ENCODE results near the gene PACSIN3.

Gene PACSIN3

DNA sequence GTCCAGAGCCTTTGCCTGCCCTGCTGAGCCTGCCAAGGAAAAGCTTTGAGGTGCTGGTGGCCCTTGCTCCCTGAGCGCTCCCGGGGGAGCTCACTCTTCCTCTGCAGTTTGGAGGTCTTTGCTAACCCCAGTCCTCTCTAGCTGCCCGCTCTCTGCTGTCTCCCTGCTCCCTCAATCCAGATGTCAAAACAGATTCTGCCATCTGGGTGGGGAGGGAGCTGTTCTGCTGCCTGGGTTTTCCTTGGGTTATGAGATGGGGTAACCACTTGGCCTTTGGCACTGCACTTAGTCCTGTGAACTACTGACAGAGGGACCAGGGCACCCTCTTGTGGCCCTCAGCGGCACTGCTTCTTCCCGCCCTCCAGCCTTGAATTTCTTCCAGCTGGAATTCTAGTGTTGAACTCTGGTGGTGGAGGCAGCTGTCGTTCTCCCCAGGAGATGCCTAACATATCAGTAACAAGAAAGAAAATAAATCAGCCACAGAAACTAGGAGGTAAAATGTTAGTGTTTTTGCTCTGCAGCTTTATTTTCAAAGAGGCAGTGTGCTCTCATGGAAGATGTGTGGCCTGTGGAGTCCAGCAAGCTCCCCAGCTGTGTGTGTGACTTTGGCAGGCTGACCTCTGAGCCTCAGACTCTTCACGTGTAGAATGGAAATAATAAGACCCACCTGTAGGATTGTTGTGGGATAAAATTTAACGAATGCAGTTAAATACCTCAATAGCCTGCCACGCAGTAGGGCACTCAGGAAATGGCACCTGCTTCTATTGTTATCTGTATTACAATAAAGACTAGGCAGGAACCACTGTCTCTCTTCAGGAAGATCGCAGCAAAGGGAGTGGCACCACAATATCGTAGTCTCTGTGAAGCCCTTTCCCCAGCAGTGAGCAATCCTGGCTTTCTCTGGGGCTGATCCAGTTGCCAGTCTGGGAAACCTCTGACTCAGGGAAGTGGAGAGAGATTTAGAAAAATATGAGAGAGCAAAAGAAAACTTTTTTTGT, 33.0 kb downstream of the PACSIN3 start:
- no peak for DNase-seq (ENCODE audit: low read depth, low spot score)

DNA sequence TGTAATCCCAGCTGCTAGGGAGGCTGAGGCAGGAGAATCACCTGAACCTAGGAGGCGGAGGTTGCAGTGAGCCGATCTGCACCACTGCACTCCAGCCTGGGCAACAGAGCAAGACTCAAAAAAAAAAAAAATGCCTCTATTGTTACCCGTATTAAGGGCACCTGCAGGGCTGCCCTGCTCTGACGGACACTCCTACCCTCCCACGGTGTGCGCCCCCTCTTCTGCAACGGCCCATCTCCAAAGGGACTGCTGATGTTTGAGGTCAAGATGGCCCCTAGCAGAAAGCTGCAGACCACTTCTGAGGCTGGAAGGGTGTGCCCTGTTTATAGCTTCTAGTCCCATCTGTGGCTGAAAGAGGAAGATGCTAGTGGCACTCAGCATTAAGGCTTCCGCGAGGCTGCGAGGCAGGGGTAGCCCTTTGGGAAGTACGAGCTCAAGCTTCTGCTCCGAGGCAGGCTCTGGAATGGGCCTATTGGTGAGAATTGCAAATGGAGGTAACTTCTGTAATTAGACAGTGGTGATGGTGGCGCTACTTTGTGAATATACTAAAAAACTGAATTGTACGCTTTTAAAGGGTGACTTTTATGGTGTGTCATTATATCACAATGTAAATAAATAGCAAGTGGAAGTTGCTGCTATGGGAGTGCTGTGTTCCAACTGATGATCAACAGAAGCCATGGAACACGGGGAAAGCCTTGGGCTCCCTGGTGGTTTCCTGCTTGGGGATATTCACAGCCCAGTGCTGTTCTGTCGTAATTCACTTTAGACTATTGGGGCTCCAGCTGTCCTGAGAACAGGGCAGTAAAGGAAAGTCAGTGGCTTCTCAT, 33.9 kb downstream of the PACSIN3 start:
- no peak for DNase-seq (ENCODE audit: low read depth, low spot score)

DNA sequence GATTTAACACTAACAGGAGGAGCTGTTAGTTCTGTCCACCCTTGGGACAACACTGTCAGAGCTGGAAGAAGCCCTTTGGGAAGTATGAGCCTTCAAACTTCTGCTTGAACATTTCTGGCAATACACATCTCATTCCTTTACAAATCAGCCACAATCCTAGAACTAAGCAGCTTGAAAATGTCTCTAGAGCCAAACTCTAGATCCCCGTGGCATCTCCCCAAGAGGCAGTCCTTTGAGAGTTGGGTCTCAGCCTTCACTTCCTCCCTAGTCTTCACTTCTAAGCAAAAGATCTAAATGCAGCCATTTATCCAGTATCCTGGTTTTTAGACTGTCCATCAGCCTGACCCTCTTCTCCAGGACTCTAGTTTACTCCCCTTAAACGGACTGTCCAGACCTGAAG, 36.5 kb downstream of the PACSIN3 start:
- DNase-seq (ENCODE audit: low read depth, low spot score): no peak

DNA sequence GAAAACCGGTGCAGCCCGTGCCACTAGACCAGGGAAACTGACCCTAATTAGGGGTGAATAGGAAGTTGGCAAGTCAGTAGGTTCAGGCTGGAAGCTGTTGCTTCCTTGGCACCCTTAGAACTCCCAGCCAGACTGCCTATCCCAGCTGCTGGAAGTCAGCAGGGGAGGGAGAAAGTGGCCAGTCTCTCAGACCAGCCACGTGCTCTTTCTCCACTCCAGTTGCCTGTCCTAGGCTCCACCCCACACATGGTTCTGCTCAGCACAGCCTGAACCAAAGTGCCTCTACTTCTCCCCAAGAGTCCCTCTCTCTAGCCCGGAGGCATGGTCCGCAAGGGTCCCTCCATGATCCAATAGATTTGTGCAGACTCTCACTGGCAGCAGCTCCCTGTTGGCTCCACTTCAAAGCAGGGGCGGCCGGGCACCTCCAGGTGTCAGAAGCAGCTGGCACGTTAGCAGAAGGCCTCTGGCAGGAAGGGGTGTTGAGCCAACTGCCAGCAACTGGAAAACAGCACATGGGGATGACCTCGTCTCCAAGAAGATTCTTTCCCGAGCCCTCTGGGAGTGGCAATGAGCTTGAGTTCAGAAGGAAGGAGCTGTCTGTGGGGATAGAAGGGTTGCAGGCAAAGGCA, 37.2 kb downstream of the PACSIN3 start:
- no peak for DNase-seq (ENCODE audit: low read depth, low spot score)

DNA sequence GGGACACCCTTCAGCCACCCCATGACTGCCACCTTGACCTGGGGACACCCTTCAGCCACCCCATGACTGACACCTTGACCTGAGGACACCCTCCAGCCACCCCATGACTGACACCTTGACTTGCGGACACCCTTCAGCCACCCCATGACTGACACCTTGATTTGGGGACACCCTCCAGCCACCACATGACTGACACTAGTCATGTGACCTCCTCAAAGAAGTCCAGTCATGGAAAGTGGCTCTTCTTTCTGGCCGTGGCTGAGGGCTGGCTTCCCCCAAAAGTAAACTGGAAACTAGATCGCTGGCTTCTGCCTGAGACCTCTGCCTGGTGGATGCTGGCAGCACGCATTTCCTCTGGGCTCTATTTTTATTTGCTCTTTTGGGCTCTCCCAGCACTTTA, 38.0 kb downstream of the PACSIN3 start:
- no peak for DNase-seq (ENCODE audit: low read depth, low spot score)

DNA sequence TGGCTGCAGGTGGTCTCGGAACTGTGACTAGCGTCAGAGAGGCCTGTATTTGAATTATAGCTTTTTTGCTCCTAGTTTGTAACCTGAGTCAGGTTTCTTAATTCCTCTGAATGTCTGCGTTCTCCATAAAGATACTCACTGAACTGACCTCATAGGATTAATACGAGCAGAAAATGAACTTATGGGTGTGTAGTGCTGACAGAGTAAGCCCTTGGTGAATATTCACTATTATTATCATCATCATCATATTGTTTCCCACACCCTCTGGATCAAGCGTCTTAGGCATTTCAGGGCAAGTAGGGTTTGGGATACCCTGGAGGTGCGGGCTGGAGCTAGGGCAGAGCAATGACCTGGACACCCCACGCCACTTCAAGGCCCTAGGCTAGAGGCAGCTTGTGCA, 38.6 kb downstream of the PACSIN3 start:
- DNase-seq (ENCODE audit: low read depth, low spot score): no peak

DNA sequence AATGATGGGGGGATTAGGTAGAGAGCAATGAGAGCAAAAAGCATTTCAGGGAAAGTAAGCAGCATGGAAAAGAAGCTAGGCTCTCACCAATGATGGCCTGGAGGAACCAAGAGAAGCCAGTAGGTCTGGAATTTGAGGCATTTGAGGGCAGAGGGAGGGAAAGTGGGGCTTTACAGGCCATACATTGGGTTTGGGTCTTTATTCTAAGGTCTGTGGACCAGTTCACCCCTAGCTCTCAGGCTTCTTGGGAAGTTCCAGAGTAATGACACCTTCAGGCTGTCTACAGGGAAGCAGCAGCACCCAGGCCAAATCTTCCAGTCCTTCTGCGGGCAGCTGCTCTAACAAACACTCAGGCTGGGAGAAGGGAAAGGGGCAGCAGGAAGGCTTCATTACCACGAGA, 39.0 kb downstream of the PACSIN3 start:
- no peak for DNase-seq (ENCODE audit: low read depth, low spot score)

DNA sequence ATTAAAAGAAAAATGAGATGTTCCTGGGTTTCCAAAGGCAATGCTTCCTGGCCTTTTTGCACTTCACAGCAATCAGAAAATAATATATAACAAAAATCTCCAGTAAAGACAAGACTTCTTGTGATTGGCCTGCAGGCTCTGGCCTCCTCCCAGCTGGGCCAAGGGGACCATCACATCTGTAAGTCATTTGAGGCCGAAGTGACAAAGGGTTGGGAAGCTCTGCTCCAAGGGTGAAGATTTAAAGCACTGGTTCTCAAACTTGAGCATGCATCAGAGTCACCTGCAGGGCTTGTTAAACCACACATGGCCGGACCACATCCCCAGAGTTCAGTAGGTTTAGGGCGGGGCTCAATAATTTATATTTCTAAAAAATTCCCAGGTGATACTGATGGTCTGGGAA, 41.7 kb downstream of the PACSIN3 start:
- no peak for DNase-seq (ENCODE audit: low read depth, low spot score)

DNA sequence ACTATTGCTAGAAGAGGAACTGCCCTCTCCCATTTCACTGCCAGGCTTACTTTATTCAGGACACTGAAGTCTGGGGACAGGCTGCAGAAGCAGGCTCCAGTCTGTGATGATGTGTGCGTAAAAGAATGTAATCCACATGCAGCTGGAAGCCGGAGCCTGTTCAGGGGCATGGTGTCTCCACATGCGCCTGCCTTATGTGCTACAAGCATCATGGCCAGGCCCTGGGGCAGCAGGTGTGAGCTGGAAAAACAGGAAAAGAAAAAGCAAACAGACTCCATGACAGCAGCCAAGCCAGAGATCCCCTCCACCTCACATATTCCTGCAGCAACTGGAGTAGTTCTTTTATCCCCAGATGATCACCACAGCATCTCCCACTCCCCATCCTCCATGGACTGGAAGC, 42.9 kb downstream of the PACSIN3 start:
- no peak for DNase-seq (ENCODE audit: low read depth, low spot score)

DNA sequence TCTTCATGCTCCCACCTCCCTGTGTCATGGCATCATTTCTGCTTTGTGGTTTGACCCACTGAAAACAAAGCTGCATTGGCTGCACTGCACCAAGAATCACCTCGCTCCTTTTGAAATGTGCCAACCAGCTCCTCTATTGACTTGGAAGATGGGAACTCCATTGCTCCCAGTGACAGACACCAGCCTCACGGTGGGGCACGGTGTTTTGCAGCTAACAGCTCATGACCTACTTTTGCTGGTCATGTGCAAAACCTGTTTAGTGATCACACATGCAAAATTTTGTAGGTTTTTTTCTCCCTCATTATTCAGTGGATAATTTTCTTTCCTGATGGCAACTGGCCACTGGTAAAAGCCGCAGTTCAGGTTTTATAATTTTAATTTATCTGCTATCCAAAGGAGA, 46.4 kb downstream of the PACSIN3 start:
- DNase-seq (ENCODE audit: low read depth, low spot score): no peak

DNA sequence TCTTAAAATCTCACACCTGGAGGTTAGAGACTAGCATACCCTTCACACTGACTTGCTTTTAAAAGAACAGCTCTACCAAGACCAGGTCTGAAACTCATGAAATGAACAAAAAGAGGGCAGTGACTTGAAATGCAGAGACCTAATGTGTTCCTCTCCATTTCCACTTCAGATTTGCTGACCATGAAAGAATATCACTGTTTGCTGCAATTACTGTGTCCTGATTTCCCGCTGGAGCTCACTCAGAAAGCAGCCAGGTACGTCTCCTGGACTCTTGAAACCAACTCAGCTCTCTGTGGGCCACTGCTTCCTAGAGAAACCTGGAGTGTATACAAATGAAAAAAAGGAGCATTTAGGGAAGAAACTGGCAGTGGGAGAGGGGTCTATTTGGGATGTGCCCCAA, 48.8 kb downstream of the PACSIN3 start:
- no peak for DNase-seq (ENCODE audit: low read depth, low spot score)

DNA sequence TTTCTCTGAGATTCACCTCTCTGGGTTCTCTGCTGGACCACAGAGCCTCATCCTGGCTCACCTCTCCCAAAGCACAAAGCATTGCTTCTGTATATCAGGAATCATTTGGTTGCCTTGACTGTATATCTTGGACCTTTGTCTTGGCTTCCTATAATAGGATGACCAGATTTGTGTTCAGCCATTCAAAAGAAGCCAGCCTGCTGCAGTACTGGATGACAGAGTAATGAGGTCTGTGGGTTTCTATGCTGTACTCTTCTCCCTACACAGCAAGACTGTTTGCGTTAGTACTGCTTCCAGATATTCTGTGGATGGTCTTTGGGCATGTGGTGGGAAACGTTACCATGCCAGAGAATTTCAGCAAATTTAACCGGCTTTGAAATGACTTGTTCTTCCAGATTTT, 49.3 kb downstream of the PACSIN3 start:
- no peak for DNase-seq (ENCODE audit: low read depth, low spot score)

DNA sequence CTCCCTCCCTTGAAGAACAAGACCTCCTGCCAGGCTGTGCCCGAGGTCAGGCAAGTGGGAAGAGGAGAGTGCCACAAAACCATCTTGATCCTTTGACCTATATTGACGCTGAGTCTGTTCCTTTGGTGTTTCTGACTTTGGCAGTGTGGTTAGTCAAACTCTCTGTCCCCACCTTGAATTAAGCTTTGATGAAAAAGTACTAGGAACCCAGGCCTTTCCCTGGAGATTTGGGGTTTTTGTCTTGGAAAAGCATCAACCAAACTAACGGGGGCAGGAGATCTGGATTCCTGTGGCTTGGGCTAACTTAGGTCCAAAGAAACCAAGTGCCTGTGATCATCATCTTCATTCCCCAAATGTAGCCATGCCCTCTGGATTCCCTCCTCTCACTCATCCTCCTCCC, 49.9 kb downstream of the PACSIN3 start:
- no peak for DNase-seq (ENCODE audit: low read depth, low spot score)

DNA sequence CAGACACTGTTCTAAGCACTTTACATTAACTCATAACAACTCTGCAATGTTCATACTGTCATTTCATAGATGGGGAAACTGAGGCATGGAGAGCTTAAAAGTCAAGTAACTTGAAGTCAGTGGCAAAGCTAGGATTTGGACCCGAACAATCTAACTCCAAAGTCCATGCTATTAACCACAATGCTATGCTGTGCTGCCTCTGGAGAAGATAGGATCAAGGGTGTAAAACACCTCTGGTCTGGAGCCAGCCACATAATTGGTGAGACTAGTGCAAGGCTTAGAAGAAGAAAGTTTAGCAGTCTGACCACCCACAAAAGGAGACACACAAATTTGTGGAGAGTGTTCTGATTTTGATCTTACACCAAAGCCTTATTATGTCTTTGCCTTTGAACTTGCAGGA, 53.3 kb downstream of the PACSIN3 start:
- no peak for DNase-seq (ENCODE audit: low read depth, low spot score)

DNA sequence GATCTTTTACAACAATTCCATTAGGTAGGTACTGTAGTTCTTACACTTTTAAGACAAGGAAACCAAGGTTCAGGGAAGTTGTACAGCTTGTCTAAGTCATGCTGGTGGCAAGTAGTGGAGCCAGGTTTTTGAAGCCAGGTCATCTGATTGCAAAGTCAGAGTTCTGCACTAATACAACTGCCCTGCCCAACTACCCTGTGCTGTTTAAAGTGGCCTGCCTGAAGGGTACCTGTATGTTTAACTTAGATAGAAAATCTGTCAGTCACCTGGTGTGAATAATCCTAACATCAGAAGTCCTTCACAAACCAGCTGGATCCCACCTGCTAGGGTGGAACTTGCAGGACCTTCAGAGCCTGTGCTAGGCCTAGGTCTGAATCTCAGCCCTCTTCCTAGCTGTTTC, 53.7 kb downstream of the PACSIN3 start:
- DNase-seq (ENCODE audit: low read depth, low spot score): no peak

DNA sequence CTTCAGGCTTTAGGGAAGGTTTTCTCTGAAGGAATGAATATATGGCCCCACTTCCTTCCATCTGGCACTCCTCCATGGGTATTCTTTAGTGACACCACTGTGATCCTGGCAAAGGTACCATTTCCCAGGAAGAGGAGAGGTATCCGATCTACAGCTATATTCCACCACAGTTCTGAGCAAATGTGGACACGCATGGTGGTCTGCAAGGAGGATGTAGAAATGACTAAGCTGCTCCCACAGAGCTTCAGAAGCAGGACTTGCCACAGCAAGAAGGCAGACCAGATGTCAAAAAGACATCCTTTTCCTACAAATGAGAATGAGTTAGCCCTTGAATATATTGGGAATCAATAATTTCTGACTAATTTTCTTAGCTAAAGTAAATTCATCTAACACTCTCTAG, 55.1 kb downstream of the PACSIN3 start:
- DNase-seq (ENCODE audit: low read depth, low spot score): no peak

DNA sequence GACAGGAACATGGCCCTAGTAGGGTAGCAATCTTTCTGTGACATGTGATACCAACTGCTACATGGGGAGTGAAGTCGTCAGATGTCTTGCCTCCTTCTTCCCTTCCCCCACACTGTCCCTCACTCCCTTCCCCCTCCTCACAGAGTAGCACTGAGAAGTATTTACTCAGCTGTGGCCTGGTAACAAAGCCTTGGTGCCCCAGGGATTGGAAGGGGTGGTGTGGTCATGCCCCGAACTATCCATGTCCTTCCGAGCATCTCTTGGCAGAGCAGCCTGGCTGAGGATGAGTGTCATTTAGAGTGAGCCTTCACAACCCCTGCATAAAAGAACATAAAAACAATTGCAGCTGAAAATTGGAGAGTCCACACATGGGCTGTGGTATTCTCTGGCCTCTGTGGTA, 55.7 kb downstream of the PACSIN3 start:
- no peak for DNase-seq (ENCODE audit: low read depth, low spot score)
